ENCODE measurements around the gene MRPS25.
A peak's percentile ranks its signal among the peaks of the same experiment; 100 is the strongest.

The MRPS25 gene

DNA sequence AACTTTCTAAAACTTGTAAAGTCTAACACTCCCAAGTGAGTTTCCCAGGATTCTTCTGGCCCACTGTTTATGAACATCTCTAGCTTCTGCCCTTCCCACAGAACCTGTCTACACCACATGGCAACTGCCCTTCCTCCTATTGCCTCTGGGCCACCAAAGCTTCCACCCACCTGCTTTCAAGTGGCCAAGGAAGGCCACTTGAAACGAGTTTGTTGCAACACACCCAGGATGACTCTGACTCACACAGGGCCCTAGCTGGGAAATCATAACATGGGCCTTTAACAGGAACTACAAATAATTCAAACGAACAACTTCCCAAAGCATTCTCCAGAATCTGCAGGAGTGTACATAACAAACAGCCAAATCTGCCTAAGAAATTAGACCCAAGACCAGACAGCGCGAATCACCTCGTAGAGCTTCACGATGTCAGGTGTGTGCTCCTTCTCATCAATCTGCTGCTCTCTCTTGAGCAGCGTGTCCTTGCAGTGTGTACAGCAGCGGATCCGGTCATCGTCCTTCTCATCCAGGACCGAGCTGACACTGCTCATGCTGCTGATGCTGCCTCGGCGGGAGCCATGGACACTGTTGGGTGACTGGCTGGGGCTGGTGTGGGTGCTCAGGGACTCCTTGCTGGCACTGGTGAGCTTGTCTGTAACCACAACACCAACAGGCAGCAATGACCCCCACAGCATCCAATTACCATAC, 17.0 kb upstream of the MRPS25 start:
- DNase-seq (ENCODE audit: low spot score) = no peak

- no peak for DNase-seq (ENCODE audit: low spot score)
These were observed 14.0 kb upstream of the MRPS25 start for GRCh38 chr3:15079091-15079490.

DNA sequence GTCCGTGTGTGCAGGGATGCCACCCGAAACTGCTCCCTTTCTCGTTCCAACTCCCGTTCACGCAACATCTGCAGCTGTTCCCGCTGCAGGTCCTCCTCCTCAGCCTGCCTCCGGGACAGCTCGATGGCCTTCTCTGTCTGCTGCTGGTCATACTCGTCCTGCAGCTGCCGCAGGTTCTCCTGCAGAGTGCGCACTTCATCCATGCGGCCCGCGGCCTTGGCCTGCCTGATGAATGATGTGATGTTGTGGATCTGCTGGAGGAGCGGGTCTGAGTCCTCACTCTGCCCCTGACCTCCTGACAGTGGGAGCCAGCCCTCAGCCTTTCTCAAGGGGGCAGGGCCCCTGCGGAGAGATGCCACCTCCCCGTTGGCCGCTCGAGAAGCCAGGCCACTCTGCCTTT, 9.4 kb upstream of the MRPS25 start:
- DNase-seq (ENCODE audit: low spot score) = no peak

- DNase-seq (ENCODE audit: low spot score) = no peak
These were observed 6.6 kb upstream of the MRPS25 start for GRCh38 chr3:15071699-15072098.

DNA sequence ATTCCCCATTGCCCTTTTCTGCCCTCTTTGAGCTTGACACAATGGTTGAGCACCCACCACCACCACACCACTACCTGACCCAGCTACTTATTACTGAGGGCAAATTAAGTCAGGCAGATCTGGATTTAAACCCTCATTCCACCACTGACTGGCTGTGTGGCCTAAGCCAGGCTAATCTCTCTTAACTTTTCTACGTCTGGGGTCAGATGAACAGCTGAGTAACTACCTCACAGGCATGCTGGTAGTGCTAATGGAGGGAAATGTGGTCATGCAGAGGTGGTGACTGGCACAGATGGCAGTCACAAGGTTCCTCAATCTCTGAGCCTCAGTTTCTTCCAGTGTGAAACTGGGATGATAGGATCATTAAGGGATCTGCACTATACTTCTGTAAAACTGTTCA, 4.3 kb upstream of the MRPS25 start:
- DNase-seq (ENCODE audit: low spot score) = no peak

GRCh38 chr3:15066467-15066866, 1.4 kb upstream of the MRPS25 start:
- no peak for DNase-seq (ENCODE audit: low spot score)

DNA sequence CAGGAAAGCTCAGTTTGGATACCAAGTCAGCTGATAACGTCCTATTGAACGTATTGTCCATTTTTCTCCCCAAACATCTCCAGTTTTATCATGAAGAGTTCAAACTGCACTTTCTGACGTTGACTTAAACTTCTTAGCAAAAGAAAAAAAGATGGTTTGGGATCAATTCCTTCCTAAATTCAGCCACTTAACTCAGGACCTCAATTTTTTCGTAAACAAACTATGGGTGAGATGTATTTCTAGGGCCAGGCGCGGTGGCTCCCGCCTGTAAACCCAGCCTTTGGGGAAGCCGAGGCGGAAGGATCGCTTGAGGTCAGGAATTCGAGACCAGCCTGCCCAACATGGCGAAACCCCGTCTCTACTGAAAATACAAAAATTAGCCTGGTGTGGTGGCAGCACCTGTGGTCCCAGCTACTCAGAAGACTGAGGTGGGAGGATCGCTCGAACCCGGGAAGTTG, 464 bp upstream of the MRPS25 start:
- DNase-seq (ENCODE audit: low spot score) = no peak

DNA sequence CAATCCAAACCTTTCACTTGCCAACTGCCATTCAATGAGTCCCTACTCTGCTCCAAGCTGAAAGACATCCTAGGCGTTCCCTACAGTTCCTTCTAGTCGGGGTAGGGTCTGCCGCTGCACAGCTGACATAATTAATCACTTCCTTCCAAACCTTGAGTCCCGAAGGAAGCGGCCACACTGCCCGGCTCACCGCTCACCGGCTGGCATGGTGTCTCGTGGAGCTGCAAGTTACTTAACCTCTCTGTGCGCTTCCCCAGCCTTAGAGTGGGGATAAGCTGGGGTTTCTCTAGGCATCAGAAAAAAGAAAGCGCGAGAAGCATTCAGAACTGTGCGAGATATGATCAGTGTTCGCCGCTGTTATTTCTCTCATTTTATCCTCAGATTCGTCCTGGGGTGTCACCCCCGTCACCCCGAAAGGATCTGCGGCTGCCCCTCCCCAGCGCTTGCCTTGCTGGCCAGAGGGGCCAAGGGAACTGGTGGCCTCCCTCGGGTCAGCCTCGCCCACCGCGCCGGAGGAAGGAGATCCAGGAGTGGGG, 748 bp downstream of the MRPS25 start:
- DNase-seq (ENCODE audit: low spot score) = no peak

DNA sequence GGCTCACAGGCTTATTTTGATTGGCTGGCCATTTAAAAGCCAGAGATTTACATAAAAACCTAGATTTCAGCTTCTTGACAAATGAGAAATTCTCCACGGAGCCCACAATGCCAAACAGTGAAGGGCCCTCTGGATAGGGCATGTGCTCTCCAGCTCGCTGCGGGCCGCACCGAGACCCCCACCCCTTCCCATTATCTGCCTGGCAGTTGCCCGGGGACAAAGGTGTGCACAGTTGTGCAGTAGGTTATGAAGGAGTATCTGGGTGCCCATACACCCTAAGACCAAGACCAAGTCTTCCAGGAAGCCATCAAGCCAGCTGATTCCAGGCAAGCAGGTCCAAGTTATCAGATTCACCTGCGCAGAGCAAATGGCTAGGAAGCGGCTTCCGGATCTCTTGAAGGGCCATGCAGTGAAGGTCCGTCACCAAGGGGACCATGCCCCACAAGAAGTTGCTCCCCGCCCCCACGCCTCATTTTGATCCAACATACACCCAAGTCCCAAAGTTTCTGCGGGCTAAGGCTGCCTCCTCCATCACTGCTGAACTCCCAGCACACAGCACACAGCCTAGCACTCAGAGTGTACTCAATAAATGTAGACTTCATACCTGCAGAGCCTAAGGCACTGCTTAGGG, 1.3 kb downstream of the MRPS25 start:
- no peak for DNase-seq (ENCODE audit: low spot score)

- DNase-seq (ENCODE audit: low spot score) = no peak
These were observed 1.9 kb downstream of the MRPS25 start for GRCh38 chr3:15063238-15063637.

DNA sequence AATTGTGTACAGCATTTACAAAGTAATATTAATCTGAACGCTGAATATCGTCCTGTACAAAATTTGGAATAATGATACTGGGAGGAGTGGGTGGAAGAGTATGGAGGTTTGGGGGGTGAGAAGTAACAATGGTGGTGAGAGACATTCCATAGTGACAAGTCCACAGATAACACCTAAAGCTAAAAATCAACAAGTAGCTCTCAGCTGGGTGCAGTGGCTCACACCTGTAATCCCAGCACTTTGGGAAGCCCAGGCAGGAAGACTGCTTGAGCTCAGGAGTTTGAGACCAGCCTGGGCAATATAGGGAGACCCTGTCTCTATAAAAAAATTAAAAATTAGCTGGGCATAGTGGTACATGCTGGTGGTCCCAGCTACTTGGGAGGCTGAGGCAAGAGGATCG, 5.1 kb downstream of the MRPS25 start:
- no peak for DNase-seq (ENCODE audit: low spot score)

GRCh38 chr3:15056676-15057404, 8.3 kb downstream of the MRPS25 start:
- DNase-seq (ENCODE audit: low spot score) = no peak

DNA sequence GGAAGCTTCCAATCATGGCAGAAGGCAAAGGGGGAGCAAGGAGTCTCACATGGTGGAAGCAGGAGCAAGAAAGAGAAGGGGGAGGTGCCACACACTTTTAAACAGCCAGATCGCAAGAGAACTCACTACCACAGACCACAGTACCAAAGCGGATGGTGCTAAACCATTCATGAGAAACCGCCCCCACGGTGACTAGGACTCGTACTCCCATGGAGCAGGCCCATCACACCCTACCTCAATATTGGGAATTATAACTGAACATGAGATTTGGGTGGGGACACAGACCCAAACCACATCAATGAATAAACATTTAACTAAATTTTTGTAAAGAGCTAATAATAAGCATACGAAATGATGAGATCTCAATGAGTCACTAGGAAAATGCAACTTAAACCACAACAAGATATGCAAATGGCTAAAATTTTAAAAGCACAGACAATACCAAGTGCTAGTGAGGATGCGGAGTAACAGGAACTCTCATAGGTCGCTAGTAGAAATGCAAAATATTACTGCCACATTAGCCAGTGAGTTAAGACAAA, 10.0 kb downstream of the MRPS25 start:
- DNase-seq (ENCODE audit: low spot score) = peak; percentile 58

GRCh38 chr3:15053541-15053940, 11.6 kb downstream of the MRPS25 start:
- no peak for DNase-seq (ENCODE audit: low spot score)

DNA sequence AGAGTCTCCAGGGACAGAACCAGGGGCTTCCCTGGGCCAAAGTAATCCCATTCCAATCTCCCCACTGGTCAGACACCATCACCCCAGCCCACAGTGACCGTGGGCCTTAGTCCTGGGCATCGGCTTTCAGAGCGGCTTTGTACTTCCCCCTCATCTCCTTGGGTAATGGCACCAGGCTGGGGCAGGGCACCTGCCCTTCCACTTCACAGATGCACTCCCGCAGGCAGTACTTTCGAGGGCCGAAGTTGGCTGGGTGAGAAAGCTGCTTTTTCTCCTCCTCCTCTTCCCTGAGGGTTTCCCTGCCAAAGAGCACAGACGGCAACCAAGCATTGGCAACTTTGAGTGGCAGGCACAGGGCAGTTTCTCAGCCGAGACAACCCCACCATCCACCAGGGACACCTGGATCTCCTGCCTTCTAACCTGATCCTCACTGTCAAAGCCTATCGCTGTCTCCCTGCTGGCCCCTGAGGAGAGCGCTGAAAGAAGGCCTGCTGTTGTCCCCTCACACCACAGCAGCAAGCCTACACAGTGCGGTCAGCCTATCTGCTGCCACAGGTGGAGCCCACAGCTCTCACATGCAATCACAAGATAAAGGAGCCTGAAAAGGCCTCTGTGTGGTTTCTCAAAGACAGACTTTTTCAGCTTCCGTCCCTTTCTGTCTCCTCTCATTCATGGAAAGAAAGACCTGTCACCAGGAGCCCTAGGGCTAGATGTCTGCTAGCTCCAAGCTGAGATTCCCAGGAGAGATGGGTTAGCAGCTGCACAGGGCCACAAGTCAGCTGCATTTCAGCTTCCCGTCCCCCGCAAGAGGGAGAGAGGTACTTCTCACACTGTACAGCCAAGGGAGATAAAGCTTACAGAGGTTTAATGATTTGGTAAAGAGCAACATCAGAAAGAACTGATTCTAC, 12.5 kb downstream of the MRPS25 start:
- DNase-seq (ENCODE audit: low spot score) = no peak

DNA sequence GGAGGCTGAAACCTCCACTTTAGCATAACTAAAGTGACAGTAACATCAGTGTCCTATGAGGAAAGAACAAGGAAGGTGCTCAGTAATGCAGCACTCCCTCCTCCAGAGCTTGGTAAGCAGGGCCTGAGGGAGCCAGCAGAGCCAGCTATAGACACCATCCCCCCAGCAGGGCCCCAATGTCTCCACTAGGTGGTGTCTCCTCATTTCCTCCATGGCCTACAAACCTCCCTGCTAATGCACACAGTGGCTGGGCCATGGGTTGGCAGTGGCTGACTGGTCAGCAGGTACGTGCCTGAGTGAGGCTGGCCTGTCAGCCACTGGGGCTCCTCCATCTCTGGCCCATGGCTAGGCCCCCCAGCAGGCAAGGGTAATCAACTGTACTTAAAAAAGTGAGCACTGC, 13.6 kb downstream of the MRPS25 start:
- peak; percentile 42 for DNase-seq (ENCODE audit: low spot score)

DNA sequence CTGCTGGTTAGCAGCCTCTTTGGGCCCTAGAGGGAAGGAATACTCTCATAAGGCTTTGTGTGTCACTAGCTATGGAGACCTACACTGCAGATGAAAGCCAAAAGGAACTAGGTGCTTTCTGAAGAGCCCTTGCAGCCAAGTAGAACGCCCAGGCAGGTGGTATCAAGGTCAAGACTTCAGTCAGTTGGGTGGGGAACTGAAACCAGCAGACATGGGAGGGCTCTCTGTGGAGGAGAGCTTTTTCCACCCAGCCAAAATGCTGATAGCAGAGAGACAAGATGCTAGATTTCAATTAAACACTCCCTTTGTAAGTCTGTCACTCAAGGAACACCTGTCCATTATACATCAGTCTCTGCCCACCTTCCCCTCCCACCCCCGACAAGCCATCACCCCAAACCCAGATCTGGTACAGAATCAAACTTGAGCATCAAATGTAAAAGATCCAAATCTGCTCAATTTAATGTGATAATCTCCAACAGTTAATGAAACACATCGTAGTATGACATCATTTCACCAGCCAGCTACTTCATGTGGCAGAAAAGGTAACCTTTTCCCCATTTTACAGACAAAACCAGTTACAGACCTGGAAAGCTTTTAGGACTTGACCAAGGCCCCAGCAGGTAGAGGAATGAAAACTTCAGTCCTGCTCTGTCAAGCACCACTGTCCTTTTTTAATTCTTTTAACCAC, 14.6 kb downstream of the MRPS25 start:
- no peak for DNase-seq (ENCODE audit: low spot score)

DNA sequence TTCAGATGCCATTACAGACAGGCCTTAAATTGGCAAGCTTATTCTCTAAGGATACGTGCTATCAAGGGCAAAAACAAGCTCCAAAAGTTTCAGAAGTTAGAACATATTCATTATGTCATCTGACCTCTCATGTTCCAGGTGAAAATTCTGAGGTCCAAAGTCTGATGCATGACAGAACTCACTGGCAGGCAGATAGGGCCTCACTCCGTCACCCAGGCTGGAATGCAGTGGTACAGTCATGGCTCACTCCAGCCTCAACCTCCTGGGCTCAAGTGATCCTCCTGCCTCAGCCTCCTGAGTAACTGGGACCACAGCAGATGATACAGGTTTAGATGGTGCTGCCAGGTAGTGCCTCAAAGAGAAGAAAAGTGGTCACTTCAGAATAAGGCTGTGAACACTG, 15.5 kb downstream of the MRPS25 start:
- no peak for DNase-seq (ENCODE audit: low spot score)

DNA sequence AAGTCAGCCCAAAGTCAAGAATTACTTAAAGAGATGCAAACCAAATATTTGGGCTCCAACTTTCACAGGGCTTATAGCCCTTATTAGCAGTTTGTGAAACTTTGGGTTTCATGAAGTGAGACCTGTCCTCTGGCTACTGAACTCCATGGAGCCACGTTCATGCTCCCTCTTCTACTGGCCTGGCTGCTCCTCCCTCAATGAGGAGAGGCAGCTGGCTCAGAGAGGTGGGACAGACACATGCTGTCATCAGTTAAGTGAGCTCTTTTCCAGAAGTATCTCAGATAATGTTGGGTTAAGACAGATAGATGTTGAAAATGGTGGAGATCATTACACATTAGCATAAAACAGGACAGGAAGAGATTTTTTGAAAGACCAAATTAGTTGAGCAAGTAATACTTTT, 19.4 kb downstream of the MRPS25 start:
- DNase-seq (ENCODE audit: low spot score) = no peak

DNA sequence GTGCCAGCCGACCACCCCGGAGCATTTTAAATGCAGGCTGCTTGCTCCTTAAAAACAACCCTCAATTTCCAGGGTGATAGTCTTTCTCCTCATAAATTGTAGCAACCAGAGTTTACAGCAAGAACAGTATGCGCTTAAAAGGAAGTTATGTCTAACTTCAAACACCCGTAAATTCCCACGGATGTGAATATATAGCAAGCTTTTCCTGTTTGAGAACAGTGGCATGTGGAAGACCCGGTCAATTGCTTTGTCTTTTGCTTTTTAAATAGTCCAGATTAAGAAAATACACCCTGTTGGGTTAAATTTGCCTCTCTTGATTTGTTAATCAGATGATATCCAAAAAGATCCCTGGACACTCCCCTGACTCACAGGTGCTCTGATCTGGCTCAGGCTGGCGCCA, 20.8 kb downstream of the MRPS25 start:
- DNase-seq (ENCODE audit: low spot score) = no peak

All from CD4-positive, alpha-beta T cell treated with Interleukin-2 at 100 ng/mL for 4 hours (primary cell).